OCI-M2 (cell line): ENCODE measurements around the gene RTEL1.
A peak's percentile ranks its signal among the peaks of the same experiment; 100 is the strongest.

Experiments
- DNase-seq: peaks from one replicate; lab custom pipeline; 2025; ENCODE audit not compliant: unreplicated experiment; lab: John Stamatoyannopoulos, UW

RTEL1 gene

DNA sequence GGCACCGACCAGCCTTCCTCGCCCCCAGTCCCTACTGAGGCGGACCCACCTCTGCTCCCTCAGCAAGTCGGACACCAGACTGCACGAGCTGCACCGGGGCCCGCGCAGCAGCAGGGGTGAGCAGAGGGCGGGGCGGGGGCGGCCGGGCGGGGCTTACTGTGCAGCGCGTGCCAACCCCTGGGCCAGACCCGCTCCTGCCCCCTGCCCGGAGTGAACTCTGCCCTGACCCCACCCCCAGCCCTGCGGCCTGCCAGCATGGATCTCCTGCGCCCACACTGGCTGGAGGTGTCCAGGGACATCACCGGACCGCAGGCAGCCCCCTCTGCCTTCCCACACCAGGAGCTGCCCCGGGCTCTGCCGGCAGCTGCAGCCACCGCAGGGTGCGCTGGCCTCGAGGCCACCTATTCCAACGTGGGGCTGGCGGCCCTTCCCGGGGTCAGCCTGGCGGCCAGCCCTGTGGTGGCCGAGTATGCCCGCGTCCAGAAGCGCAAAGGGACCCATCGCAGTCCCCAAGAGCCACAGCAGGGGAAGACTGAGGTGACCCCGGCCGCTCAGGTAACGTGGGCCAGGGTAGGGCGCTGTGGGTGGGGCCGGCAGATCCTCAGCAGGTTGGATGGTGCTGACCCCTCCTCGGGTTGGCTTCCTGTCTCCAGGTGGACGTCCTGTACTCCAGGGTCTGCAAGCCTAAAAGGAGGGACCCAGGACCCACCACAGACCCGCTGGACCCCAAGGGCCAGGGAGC, 80.0 kb downstream of the RTEL1 start:
- DNase-seq: no peak

DNA sequence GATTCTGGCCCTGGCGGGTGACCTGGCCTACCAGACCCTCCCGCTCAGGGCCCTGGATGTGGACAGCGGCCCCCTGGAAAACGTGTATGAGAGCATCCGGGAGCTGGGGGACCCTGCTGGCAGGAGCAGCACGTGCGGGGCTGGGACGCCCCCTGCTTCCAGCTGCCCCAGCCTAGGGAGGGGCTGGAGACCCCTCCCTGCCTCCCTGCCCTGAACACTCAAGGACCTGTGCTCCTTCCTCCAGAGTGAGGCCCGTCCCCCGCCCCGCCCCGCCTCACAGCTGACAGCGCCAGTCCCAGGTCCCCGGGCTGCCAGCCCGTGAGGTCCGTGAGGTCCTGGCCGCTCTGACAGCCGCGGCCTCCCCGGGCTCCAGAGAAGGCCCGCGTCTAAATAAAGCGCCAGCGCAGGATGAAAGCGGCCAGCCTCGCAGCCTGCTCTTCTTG, 80.6 kb downstream of the RTEL1 start:
- DNase-seq: no peak

DNA sequence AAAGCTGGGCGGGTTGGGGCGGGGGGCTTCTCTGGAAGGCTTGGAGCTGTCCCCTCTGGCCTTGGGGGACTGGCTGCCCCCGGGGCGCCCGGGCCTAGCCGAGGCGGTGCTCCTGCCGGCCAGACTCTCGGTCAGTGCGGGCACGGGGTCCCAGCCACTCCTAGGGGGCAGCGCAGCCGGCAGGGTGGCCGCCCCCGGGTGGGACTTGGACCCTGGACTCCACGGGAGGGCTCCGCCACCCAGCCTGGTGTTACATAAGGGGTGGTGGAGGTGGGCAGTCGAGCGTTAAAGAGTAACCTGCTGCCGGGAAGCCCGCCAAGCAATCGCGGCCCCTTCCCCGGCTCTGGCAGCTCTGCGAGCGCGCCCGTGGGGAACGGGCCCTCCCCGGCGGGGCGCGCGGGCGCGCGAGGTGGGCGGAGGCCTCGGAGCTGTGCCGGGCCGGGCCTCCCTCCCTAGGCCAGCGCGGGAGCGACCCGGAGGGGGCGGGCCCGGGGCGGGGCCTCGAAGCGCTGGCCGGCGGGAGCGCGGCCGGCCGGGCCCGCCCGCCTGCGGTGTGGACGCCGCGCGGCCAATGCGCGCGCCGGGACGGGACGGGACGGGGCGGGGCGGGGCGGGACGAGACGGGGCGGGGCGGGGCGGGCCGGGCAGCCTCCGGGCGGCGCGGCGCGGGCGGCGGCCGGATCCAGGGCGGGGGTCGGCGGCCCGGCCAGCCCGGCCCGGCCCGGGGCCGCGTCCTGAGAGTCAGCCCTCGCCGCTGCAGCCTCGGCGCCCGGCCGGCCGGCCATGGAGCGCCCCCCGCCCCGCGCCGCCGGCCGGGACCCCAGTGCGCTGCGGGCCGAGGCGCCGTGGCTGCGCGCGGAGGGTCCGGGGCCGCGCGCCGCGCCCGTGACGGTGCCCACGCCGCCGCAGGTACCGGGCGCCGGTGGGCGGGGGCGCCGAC, 81.3 kb downstream of the RTEL1 start, which contains the start of gene SLC2A4RG:
SLC2A4RG (plus strand) TSS at position 647 of the 940 bp plus-strand sequence; CDS start at position 784, 137 bp downstream.
- DNase-seq: no peak

DNA sequence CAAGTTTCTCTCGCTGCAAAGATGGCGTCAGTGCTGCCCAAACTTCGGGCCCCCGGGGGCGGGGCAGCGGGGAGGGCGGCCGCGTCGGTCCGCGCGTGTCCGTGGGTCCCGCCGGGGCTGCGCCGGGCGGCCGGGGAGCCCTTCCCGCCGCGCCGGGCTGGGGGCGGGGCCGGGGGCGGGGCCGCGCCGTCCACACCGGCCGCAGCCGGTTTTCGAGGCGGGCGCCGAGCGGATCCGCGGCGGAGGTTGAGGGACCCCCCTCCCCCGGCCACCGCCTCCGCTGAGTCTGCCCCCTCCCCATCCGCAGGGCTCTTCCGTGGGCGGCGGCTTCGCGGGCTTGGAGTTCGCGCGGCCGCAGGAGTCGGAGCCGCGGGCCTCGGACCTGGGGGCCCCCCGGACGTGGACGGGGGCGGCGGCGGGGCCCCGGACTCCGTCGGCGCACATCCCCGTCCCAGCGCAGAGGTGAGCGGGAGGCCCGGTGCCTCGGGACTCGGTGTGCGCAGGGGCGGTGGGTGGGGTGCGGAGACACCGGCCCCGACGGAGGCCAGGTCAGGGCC, 82.0 kb downstream of the RTEL1 start:
- no peak for DNase-seq

DNA sequence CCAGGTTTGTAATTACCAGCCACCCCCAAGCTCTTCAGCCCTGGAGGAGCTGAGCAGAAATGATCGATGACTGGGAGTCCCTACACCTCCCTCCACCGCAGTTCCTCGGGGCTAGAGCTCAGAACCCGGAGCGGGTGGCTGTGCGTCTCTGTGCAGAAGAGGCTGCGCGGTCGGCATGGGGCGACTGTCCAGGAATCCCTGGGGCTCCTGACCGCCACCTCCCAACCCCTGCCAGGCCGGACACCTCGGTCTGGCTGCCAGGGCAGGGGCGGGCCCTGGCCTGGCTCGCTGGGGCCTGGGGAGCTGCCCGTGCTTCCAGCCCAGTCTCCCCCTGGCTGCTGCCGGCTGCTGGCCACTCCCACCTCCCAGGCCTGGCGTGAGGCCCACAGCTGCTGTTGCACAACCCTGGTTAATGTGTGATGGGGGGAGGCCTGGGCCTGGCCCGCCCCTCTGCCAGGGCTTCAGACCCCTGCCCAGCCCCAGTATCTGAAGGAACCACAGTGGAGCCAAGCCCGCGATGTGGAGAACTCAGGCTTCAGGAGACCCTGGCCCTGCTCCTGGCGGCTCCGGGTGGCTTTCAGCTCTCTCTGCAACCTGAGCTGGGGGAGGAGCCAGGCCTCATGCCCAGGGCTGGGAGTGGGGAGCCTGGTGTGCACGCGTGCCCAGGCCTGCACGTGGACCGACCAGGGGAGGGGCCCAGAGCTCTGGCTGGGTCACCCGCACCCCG, 82.7 kb downstream of the RTEL1 start:
- peak; percentile 35 for DNase-seq

DNA sequence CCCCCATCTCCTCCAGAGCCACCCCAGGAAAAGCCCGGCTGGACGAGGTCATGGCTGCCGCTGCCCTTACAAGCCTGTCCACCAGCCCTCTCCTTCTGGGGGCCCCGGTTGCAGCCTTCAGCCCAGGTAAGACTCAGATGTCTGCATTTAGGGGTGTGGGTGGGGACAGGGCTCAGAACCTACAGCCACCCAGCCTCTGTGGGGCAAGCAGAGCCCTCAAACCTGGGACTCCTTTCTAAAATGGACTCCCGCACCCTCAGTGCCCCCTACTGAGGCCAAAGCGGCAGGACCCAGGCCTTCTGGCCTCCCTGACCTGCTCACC, 83.2 kb downstream of the RTEL1 start:
- DNase-seq: no peak

DNA sequence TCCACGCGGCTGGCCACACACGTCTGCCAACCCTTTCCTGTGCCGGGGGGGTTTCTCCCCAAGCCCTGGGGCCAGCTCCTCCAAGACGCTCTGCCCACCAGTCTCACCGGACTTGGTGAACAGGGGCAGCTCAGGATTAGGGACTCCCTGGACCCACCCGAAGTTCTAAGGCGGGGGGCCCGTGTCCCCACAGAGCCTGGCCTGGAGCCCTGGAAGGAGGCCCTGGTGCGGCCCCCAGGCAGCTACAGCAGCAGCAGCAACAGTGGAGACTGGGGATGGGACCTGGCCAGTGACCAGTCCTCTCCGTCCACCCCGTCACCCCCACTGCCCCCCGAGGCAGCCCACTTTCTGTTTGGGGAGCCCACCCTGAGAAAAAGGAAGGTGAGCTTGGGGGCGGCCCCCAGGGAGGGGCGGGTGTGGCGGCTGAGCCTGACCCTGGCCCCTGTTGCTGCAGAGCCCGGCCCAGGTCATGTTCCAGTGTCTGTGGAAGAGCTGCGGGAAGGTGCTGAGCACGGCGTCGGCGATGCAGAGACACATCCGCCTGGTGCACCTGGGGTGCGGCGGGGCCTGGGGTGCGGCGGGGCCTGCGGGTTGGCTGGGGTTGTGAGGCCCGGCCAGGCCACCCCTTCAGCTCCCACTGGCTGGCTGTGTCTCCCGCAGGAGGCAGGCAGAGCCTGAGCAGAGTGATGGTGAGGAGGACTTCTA, 83.7 kb downstream of the RTEL1 start:
- no peak for DNase-seq

DNA sequence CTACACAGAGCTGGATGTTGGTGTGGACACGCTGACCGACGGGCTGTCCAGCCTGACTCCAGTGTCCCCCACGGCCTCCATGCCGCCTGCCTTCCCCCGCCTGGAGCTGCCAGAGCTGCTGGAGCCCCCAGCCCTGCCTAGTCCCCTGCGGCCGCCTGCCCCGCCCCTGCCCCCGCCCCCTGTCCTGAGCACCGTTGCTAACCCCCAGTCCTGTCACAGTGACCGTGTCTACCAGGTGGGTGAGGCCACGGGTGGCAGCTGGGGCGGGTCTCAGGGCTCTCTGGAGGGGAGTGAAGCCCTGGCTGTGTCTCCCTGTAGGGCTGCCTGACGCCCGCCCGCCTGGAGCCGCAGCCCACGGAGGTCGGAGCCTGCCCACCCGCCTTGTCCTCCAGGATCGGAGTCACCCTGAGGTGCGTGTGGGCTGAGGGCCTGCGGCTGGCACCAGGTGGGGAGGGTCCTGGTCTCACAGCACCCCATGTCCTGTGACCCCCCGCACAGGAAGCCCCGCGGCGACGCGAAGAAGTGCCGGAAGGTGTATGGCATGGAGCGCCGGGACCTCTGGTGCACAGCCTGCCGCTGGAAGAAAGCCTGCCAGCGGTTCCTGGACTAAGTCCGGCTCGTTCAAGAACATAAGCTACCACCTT, 84.4 kb downstream of the RTEL1 start:
- no peak for DNase-seq

DNA sequence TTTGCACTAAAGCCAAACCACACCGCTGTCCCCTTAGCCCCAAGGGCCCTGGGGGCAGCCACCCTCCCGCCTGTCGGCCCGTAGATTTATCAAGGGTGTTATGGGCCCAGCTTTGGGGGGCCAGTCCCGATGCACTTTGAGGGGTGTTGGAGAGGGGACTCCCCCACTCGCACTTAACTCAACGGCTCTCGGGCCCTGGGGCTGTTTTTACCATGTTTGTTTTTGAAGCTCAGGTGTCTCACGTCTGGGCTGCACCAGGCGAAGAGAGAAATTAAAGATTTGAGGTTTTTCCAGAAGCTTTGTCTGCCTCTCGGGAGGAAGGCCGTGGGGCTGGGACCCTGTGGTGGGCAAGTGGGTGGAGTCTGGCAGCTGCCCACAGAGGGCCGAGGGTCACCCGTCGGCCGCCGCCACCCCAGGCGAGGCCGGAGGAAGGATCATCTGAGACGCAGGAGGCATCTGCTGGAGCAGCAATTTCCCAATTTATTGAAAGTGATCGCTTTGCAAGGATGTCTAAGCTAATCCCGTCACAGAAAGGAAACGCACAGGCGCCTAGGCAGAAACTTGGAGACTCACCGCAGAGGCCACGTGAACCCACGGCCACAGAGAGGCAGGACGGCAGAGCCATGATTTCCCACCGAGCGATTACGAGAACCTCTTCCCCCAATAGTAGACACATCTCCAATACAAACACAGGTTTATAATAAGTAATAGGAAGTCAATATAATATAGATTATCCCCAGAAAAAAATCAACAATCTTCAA, 85.3 kb downstream of the RTEL1 start:
- no peak for DNase-seq

DNA sequence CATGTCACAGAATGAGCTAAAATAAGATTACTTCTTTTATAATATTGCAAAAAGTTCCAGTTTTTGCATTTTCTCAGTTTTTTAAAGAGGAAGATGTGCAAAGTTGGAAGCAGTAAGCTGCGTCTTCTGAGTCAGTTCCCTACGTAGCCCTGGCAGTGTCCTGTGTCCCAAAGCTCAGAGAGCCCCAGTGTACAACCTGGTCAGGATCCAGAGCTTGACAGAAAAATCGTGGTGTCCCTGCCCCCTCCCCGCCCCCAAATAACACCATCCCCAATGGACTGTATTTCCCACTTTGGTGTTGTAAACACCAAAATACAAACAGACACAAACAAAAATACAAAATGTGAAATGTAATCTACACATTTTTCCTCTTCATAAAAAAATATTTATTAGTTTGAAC, 86.0 kb downstream of the RTEL1 start:
- no peak for DNase-seq

DNA sequence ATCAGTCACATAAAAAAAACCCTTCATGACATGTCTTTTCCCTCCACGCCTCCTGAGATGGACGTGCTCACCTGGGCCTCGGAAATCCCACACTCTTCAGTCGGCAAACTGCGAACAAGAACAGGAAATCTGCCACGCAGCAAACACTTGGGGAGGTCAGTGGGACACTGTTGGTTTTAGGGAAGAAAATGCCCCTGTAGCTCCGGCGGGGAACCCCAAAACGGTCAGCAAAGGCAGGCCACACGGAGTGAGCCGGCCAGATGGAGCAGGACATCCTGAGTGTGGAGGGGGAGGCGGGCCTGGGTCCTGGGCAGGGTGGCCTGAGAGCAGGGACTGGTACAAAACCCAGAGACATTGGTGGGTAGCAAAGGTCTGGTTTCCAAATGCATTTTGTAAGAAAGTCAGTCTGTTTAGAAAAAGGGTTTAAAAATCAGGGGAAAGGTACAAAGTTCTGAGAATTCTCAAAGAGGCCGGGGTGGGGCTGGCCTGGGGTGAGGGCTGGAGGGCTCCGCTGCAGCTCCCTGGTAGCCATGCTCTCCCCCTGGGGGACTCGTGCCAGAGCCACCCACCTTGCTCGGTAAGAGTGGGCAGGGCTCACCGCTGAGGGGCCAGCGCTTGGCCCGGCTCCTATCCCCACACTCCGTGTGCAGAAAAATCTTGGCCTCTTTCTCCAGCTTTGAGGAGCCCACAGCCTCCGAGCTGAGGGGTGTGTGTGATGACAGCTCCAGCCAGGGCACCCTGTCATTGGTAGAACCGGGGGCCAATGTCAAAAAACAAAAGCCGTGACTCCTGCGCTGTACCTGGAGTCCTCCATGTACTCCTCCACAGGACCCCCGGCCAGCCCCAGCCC, 86.7 kb downstream of the RTEL1 start:
- no peak for DNase-seq

DNA sequence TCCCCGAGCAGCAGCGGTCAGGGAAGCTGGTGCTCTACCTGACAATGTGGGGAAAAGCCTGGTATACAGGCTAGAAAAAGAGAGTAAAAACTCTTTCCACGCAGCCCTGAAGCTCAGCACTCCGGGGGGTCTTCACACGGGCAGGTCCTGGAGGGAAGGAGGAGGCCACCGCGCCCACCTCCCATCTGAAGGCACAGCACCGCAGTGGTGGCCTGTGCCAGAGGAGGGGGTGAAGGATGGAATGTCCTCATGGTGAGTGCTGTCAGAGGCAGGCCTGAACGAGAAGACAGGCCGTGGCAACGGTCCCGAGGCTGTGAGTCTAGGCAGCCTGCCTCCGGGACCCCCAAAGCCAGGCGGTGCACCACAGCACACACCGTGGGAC, 87.3 kb downstream of the RTEL1 start:
- no peak for DNase-seq
